Naive thymus-derived CD8-positive, alpha-beta T cell (primary cell): Measurements from ENCODE around the gene FAM83B. TPM values are rescaled to one million over a fixed set of nuclear protein-coding genes. Genes with fewer than 3 reads are reported as not detected.
"Not testable (repeated sequence)": the region's sequence is repeated elsewhere in the genome, so short reads cannot be mapped to it uniquely, and the experiment has no call there.

Experiments
- ATAC-seq, 2 donors: fragments of 150-1000 bp; cut with Tn5 transposase in 1 of 2; sonication (Bioruptor Pico), chemical (Tn5 transposase) in 1 of 2; 1 replicate in 1 of 2; 2 replicates in 1 of 2; pipeline ENCODE4 v1.10.0; 2021; ENCODE audit warnings: mild to moderate bottlenecking in 2 of 2, moderate library complexity in 2 of 2
- POLR2A ChIA-PET: fragments of 350-600 bp; sonication (Branson Sonifier 250); formaldehyde crosslinking; loops from one replicate; lab custom pipeline; 2021; ENCODE audit warnings: antibody characterized with exemption; lab: Charles Lee
- DNase-seq, 10 donors: peaks; one replicate each; pipeline versions ENCODE4 v3.0.0 to v3.0.0-alpha.2; 2020 to 2022
- H3K27ac Mint-ChIP-seq, 10 donors: one replicate each; pipeline ENCODE4 v1.8.0; 2020 to 2022; ENCODE audit warnings: mild to moderate bottlenecking in 10 of 10, mixed read lengths in 10 of 10, moderate library complexity in 4 of 10, inconsistent platforms in 1 of 10
- H3K27me3 Mint-ChIP-seq, 5 donors: one replicate each; pipeline ENCODE4 v1.8.0; 2021 to 2022; ENCODE audit warnings: mixed read lengths in 5 of 5
- H3K36me3 Mint-ChIP-seq, 3 donors: one replicate each; pipeline ENCODE4 v1.8.0; 2020 to 2022; ENCODE audit warnings: mixed read lengths in 3 of 3, mild to moderate bottlenecking in 2 of 3, inconsistent platforms in 1 of 3
- H3K4me1 Mint-ChIP-seq, 4 donors: one replicate each; pipeline ENCODE4 v1.8.0; 2021 to 2022; ENCODE audit warnings: mixed read lengths in 4 of 4
- H3K4me3 Mint-ChIP-seq, 10 donors: one replicate each; pipeline ENCODE4 v1.8.0; 2020 to 2022; ENCODE audit warnings: mild to moderate bottlenecking in 10 of 10, mixed read lengths in 10 of 10, moderate library complexity in 6 of 10, inconsistent platforms in 1 of 10
- H3K9me3 Mint-ChIP-seq, 9 donors: one replicate each; pipeline ENCODE4 v1.8.0; 2020 to 2022; ENCODE audit warnings: mixed read lengths in 9 of 9, mild to moderate bottlenecking in 3 of 9, inconsistent platforms in 1 of 9, moderate library complexity in 1 of 9
- polyA plus RNA-seq, 3 donors: library from polyadenylated mRNA; unstranded; fragments of 300-500 nt; fragmentation: Illumina TruSeq; gene quantifications; one replicate each; pipeline ENCODE4 v1.2.3, GENCODE V29; 2021
- total RNA-seq, 8 experiments: library from RNA in 2 of 8; stranded (reverse) in 2 of 8; gene quantifications; one replicate each; pipeline ENCODE4 v1.2.3 and lab custom pipeline; 2021 to 2026

The FAM83B gene, protein sequence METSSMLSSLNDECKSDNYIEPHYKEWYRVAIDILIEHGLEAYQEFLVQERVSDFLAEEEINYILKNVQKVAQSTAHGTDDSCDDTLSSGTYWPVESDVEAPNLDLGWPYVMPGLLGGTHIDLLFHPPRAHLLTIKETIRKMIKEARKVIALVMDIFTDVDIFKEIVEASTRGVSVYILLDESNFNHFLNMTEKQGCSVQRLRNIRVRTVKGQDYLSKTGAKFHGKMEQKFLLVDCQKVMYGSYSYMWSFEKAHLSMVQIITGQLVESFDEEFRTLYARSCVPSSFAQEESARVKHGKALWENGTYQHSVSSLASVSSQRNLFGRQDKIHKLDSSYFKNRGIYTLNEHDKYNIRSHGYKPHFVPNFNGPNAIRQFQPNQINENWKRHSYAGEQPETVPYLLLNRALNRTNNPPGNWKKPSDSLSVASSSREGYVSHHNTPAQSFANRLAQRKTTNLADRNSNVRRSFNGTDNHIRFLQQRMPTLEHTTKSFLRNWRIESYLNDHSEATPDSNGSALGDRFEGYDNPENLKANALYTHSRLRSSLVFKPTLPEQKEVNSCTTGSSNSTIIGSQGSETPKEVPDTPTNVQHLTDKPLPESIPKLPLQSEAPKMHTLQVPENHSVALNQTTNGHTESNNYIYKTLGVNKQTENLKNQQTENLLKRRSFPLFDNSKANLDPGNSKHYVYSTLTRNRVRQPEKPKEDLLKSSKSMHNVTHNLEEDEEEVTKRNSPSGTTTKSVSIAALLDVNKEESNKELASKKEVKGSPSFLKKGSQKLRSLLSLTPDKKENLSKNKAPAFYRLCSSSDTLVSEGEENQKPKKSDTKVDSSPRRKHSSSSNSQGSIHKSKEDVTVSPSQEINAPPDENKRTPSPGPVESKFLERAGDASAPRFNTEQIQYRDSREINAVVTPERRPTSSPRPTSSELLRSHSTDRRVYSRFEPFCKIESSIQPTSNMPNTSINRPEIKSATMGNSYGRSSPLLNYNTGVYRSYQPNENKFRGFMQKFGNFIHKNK
- total RNA-seq (not detected), polyA plus RNA-seq (not detected), total RNA-seq (lab: John Stamatoyannopoulos, UW) (0 to 0.09 (median 0) reads per million in 6 experiments)

DNA sequence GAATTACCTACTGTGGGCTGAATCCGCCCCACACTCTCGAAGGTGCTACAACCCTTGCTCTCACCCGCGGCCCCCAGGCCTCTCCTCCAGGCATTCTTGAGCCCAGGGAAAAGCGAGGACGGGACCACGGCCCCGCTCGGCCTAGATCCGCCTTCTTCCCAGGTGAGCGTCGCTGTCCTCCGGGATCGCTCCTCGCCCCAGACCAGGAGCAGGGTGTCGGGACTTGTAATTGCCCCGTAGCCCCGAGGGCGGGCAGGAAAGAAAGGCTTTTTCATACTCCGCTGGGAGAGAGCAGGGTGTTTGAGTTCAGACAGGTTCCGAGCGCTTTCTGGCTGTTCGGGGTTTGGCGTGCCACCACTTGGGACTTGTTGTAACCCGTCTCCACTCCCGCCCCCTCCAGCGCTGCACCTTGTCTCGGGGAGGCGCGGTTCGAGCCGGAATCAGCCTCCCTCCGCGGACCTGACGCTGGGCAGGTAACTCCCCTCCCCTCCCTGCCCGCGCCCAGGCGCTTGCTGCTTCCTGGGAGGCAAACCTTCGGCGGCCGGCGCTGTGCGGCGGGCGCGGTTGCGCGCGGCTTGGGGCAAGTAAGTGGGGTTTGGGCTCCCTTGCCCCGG is at the start of gene FAM83B:
Gene FAM83B, plus strand, starts transcription at position 529 of the 614 bp plus-strand sequence. CDS start 23,476 bp downstream, outside the sequence.
- no peak for DNase-seq
- peaks cover 0 to 9% (median 0%) of the 10 kb centered on the region in 3 donors for H3K36me3 Mint-ChIP-seq

DNA sequence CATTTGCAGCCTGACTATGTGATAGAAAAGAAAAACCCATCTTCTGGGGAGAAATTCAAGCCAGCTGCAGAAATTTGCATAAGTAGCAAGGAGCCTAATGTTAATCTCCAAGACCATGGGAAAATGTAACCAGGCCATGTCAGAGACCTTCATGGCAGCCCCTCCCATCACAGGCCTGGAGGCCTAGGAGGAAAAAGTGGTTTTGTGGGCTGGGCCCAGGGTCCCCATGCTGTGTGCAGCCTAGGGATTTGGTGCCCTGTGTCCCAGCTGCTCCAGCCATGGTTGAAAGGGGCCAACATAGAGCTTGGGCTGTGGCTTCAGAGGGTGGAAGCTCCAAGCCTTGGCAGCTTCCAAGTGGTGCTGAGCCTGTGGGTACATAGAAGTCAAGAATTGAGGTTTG is 49.7 kb upstream of the FAM83B start:
- H3K27ac Mint-ChIP-seq, DNase-seq, H3K36me3 Mint-ChIP-seq, H3K4me1 Mint-ChIP-seq, H3K27me3 Mint-ChIP-seq, POLR2A ChIA-PET, H3K4me3 Mint-ChIP-seq, ATAC-seq: not testable (repeated sequence)
- peaks cover 0 to 29% (median 10%) of the 10 kb centered on the region in 9 donors for H3K9me3 Mint-ChIP-seq

More for the DNA sequence above, at the start of gene FAM83B:
- peaks cover 12 to 50% (median 22%) of the 10 kb centered on the region in 5 donors for H3K27me3 Mint-ChIP-seq
- peaks cover 1 to 27% (median 8%) of the 10 kb centered on the region in 9 donors for H3K9me3 Mint-ChIP-seq
- no peak for ATAC-seq
- POLR2A ChIA-PET, result no interaction called here
- peaks cover 0 to 2% (median 0%) of the 10 kb centered on the region in 4 donors for H3K4me1 Mint-ChIP-seq
- no peak within 1 kb of the TSS for H3K27ac Mint-ChIP-seq
- no peak within 1 kb of the TSS for H3K4me3 Mint-ChIP-seq

DNA sequence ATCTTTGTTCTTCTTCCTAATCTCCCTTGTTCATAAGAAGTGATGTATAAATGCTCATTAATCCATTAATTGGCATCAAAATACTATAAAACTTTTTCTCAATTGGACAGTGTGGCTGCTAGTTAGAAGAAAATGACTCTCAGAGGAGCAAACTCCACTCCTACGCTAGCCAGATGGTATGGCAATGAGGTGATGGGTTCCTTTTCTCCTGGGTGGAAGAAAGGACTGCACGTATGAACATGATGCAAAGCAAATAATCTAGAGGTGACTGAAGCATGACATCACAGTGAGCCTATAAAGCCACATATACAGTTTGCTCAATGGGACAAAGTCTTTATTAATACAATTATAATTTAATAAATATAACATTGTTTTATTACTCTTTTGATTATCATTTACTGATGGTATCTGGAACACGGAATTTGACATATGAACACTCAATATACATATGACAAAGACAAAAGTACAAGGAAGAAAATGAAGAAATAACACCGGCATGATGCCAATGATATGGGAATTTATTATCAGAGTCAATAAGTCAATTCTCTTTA is 46.4 kb upstream of the FAM83B start:
- H3K27me3 Mint-ChIP-seq, result no peaks in the 10 kb centered on the region
- ATAC-seq (no peak), DNase-seq (no peak)
- H3K4me3 Mint-ChIP-seq, result no peak overlapping the region
- no peak overlapping the region for H3K27ac Mint-ChIP-seq
- peaks cover 0 to 1% (median 0%) of the 10 kb centered on the region in 4 donors for H3K4me1 Mint-ChIP-seq
- POLR2A ChIA-PET, result no interaction called here
- peaks cover 0 to 27% (median 12%) of the 10 kb centered on the region in 9 donors for H3K9me3 Mint-ChIP-seq
- H3K36me3 Mint-ChIP-seq, result peaks cover 0 to 4% (median 0%) of the 10 kb centered on the region in 3 donors

DNA sequence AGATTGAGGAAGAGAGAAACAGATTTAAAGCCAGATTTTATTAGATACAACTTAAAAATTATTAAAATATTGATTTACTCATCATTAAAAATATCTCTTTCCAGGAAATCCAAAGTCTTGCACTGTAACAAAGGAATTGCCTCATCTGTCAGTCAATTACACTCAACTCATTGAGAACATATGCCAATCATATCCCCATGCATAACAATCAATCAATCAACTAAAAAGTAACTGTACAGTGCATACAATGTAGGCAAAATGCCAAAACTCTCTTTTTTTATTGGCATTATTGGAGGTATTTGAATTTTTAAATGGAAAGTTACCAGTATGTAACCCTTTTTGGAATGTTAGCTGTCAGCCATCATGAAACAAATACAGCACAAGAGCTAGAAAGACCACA is 45.3 kb upstream of the FAM83B start:
- DNase-seq (no peak), ATAC-seq (no peak)
- Mint-ChIP-seq H3K4me3 (no peak overlapping the region), H3K36me3 (peaks cover 0 to 4% (median 0%) of the 10 kb centered on the region in 3 donors), H3K9me3 (peaks cover 0 to 16% (median 6%) of the 10 kb centered on the region in 9 donors), H3K4me1 (peaks cover 0 to 1% (median 0%) of the 10 kb centered on the region in 4 donors), H3K27me3 (no peaks in the 10 kb centered on the region), H3K27ac (no peak overlapping the region)
- POLR2A ChIA-PET, result no interaction called here

DNA sequence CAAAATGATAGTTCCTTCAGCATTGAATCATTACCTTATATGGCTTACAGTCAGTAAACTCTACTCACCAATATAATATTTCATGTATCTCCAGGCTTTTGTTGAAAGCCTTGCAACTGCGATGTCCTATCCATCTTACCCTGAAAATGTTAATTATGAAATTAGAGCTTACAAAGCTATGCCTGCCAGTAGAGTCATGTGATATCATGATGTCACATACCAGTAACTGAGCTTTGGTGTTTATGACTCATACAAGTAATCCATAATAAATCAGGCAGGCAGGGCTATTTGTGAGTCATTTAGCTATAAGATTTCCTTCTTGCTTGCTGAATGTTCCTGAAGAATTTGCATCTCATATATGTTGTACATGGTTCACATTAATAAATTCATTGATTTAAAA is 44.9 kb upstream of the FAM83B start:
- Mint-ChIP-seq H3K9me3 (peaks cover 0 to 12% (median 6%) of the 10 kb centered on the region in 9 donors), H3K4me3 (no peak overlapping the region), H3K4me1 (peaks cover 0 to 1% (median 0%) of the 10 kb centered on the region in 4 donors), H3K27ac (no peak overlapping the region), H3K36me3 (peaks cover 0 to 4% (median 0%) of the 10 kb centered on the region in 3 donors), H3K27me3 (no peaks in the 10 kb centered on the region)
- ATAC-seq (no peak), DNase-seq (no peak)
- POLR2A ChIA-PET, result no interaction called here

DNA sequence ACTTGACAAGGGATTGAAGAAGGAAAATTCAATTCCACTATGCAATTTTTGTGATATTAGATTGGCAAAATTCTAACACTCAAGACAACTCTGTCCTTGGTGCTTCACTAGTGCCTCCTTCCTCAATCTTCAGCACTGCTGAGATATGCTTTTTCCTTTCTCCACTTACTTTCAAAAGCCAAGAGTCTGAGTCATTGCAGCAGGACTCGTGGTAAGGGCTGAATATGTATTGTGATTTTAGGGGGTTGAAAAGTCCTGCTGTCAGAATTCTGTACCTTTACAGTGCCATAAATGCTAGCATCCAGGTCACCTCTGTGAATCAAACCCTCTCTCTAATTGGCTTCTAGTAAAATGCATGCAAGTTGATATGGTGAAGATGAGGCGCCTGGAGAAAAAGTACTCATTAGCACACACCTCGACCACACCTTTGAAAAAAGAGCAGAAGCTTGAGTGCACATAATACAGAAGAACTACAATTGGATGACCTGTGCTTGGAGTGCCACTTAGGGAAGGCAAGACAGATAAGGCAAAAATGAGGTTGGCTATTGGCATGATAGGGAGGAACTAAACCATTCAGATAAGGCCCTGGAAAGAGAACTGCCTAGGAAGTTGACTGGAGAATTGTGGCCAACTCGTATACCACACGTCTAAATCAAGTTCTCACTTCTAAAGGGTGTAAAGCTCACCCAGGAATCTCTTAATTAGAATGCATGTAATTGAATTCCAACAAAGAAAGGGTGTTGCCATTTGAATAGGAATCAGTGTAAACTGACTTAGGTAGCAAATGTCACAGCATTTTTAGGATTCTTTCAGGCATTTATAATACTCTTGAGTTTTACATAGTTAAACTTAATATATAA is 43.6 kb upstream of the FAM83B start:
- POLR2A ChIA-PET, result no interaction called here
- ATAC-seq (no peak), DNase-seq (no peak)

DNA sequence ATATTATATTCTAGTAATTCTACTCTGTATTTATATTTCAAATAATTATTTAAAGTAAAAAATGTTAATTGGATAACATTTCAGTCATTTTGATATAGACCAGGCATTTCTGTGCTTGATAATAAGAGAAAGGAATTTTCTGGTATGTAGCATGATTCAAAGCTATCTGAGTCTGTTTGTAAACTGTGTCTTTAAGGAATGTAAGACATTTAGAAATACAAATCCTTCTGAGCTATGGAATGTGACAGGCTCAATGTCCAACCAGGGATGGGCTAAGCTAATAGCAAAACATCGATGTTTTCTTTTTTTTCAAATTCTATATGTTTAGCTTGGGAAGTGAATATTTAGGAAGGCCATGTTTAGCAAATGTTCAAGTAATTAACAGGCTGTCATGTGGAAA is 41.5 kb upstream of the FAM83B start:
- Mint-ChIP-seq H3K4me1 (peaks cover 0 to 1% (median 0%) of the 10 kb centered on the region in 4 donors), H3K27me3 (no peaks in the 10 kb centered on the region), H3K36me3 (no peaks in the 10 kb centered on the region), H3K9me3 (peaks cover 0 to 11% (median 3%) of the 10 kb centered on the region in 9 donors), H3K4me3 (no peak overlapping the region), H3K27ac (no peak overlapping the region)
- ATAC-seq (no peak), DNase-seq (no peak)
- POLR2A ChIA-PET, result no interaction called here

More for the DNA sequence above, 43.6 kb upstream of the FAM83B start:
- Mint-ChIP-seq H3K27me3 (no peaks in the 10 kb centered on the region), H3K9me3 (peaks cover 0 to 12% (median 5%) of the 10 kb centered on the region in 9 donors), H3K36me3 (peaks cover 0 to 4% (median 0%) of the 10 kb centered on the region in 3 donors), H3K27ac (no peak overlapping the region), H3K4me3 (no peak overlapping the region), H3K4me1 (peaks cover 0 to 1% (median 0%) of the 10 kb centered on the region in 4 donors)

DNA sequence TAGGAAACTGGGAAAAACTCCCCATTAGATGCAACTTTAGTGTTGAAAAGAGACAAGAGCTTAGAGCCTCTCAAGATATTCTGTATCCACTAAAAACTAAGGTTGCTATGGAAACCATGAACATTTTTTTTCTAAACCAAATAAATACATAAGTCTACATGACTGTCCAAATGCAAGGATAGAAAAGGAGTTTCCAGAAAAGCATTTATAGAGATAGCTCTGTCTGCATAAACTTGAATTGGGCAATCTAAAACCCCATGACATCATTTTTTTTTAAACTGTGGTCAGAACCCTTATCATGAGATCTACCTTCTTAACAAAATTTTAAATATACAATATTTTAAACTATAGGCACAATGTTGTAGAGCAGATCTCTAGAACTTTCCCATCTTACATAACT is 36.4 kb upstream of the FAM83B start:
- H3K9me3 Mint-ChIP-seq, result peaks cover 0 to 25% (median 6%) of the 10 kb centered on the region in 9 donors
- POLR2A ChIA-PET, result no interaction called here

DNA sequence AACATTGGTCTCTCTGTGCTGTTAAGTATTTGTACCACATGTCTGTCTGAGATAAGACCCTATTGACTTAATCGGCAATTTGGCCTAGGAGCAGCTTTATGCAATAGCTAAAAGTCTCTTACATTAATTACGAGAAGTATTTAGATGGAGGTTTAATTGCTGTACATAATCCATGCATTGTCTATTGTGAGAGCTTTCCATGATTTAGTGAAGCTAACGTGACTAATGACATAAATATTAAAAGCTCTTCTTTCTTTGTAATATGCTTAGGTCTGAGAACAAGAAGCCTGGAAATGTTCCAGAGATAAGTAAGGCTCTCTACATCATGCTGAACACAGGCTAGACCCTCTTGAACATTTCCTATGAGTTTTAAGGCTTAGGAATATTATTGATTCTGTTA is 32.7 kb upstream of the FAM83B start:
- Mint-ChIP-seq H3K9me3 (peaks cover 0 to 25% (median 7%) of the 10 kb centered on the region in 9 donors), H3K4me3 (no peak overlapping the region), H3K36me3 (no peaks in the 10 kb centered on the region), H3K27me3 (no peaks in the 10 kb centered on the region), H3K27ac (no peak overlapping the region), H3K4me1 (no peaks in the 10 kb centered on the region)
- ATAC-seq (no peak), DNase-seq (no peak)
- POLR2A ChIA-PET, result no interaction called here

More for the DNA sequence above, 36.4 kb upstream of the FAM83B start:
- ATAC-seq (no peak), DNase-seq (no peak)
- no peak overlapping the region for H3K27ac Mint-ChIP-seq
- no peaks in the 10 kb centered on the region for H3K27me3 Mint-ChIP-seq
- no peaks in the 10 kb centered on the region for H3K4me1 Mint-ChIP-seq
- no peak overlapping the region for H3K4me3 Mint-ChIP-seq
- H3K36me3 Mint-ChIP-seq, result no peaks in the 10 kb centered on the region

DNA sequence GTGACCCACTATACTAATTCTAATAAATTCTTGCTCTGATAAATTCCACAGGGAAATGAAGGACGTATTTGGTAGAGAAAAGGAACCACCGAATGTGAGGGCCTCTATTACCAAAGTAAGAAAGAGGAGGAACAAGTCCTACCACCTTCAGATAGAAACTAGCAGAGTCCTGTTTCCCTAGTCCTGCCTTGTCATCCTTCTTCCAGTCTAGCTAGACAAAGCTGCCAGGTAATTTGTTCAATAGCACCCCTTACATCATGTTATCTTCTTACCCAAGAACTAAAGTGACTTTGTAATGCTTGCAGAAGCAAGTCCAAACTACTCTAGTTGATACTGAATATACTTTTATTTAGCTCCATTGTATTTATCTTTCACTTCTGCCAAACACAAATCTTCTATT is 29.3 kb upstream of the FAM83B start:
- H3K27ac Mint-ChIP-seq, result no peak overlapping the region
- POLR2A ChIA-PET, result no interaction called here
- peaks cover under 1 to 13% (median 4%) of the 10 kb centered on the region in 9 donors for H3K9me3 Mint-ChIP-seq
- H3K36me3 Mint-ChIP-seq, result no peaks in the 10 kb centered on the region
- ATAC-seq (no peak), DNase-seq (no peak)
- no peaks in the 10 kb centered on the region for H3K4me1 Mint-ChIP-seq
- H3K27me3 Mint-ChIP-seq, result no peaks in the 10 kb centered on the region
- no peak overlapping the region for H3K4me3 Mint-ChIP-seq

DNA sequence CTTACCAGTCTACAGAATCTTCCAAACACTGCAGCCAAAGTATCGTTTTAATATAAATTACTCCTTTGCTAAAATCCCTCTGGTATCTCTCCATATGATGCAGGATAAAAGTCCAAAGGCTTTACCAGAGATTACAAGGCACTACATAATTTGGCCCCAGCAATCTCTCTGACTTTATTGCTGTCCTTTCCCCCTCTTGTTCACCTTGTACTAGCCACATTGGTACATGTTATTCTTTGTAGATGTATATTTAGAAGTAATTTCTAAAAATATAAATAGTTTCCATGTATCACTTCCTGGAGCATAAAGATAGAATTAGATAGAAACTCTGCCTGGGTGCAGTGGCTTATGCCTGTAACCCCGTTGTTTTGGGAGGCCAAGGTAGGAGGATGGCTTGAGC is 28.7 kb upstream of the FAM83B start:
- Mint-ChIP-seq H3K4me3 (no peak overlapping the region), H3K27ac (no peak overlapping the region), H3K36me3 (no peaks in the 10 kb centered on the region), H3K9me3 (peaks cover 0 to 19% (median 4%) of the 10 kb centered on the region in 9 donors), H3K4me1 (no peaks in the 10 kb centered on the region), H3K27me3 (no peaks in the 10 kb centered on the region)
- ATAC-seq, result no peak
- POLR2A ChIA-PET, result no interaction called here
- no peak for DNase-seq
